ENCODE results near the gene THEM5. TPM values are rescaled to one million over a fixed set of nuclear protein-coding genes. Genes with fewer than 3 reads are reported as not detected.

THEM5 gene
- total and polyA plus RNA-seq, 10 of the 15 experiments (the other 5 are each of a cell fraction or from before 2014, with no cell fraction given) = 0.16 TPM; not detected in 9

DNA sequence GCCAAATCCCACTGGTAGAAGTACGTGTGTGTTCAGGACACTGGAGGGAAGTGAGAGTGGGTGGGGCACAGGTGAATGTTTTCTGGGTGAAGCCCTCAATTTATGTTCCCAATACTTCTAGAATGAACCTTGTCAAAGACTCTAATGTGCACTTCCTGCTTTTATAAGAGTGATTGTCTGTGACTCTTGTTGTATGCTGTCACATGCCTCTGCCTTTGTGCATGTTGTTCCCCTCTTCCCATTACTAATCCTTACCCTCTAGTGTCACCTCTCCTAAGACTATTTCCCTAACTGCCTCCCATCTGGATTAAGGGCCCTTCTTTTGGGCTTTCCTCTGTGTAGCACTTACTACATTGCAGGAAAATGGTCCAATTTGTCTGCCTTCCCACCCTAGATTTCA lies 45.7 kb downstream of the THEM5 start (continued):
- TF ChIP-seq, protein P1, sequence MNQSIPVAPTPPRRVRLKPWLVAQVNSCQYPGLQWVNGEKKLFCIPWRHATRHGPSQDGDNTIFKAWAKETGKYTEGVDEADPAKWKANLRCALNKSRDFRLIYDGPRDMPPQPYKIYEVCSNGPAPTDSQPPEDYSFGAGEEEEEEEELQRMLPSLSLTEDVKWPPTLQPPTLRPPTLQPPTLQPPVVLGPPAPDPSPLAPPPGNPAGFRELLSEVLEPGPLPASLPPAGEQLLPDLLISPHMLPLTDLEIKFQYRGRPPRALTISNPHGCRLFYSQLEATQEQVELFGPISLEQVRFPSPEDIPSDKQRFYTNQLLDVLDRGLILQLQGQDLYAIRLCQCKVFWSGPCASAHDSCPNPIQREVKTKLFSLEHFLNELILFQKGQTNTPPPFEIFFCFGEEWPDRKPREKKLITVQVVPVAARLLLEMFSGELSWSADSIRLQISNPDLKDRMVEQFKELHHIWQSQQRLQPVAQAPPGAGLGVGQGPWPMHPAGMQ (IDR thresholded peaks at IDR 0.05; ENCODE audit: borderline replicate concordance) = no peak
- TF ChIP-seq RCOR1 (conservative IDR thresholded peaks at IDR 0.05; ENCODE audit: low read depth, low read length) (no peak), SMAD5 (IDR thresholded peaks at IDR 0.05; ENCODE audit: low read depth) (no peak), SUZ12 (IDR thresholded peaks at IDR 0.05; ENCODE audit: unreplicated experiment) (no peak), ATF7 (IDR thresholded peaks at IDR 0.05; ENCODE audit: low read depth) (no peak)
- TF ChIP-seq, protein P2, sequence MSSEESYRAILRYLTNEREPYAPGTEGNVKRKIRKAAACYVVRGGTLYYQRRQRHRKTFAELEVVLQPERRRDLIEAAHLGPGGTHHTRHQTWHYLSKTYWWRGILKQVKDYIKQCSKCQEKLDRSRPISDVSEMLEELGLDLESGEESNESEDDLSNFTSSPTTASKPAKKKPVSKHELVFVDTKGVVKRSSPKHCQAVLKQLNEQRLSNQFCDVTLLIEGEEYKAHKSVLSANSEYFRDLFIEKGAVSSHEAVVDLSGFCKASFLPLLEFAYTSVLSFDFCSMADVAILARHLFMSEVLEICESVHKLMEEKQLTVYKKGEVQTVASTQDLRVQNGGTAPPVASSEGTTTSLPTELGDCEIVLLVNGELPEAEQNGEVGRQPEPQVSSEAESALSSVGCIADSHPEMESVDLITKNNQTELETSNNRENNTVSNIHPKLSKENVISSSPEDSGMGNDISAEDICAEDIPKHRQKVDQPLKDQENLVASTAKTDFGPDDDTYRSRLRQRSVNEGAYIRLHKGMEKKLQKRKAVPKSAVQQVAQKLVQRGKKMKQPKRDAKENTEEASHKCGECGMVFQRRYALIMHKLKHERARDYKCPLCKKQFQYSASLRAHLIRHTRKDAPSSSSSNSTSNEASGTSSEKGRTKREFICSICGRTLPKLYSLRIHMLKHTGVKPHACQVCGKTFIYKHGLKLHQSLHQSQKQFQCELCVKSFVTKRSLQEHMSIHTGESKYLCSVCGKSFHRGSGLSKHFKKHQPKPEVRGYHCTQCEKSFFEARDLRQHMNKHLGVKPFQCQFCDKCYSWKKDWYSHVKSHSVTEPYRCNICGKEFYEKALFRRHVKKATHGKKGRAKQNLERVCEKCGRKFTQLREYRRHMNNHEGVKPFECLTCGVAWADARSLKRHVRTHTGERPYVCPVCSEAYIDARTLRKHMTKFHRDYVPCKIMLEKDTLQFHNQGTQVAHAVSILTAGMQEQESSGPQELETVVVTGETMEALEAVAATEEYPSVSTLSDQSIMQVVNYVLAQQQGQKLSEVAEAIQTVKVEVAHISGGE (CRISPR knock-in tag; IDR thresholded peaks at IDR 0.05) = no peak

DNA sequence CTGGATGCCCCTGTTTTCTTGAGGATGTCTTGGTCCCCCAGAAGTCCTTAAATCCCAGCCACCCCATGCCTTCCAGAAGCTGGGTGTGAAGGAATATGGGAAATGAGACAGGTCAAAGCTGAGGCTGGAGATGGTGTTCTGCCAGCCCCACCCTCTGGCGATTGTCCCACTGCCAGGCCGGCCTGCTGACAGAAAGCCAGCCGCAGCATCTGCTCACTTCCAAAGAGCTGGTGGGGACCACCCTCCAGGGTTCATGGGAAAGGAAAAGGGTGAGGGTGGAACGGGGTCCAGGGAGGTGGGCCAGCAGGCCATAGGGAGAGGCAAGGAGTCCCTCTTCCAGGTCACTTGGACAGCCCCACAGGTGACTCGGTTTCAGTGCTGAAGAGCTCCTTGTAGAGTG lies 46.4 kb downstream of the THEM5 start:
- ChIA-PET CTCF (interaction anchor here (1.1 kb wide), 1 partner anchor 29 kb away, joined by 4 read pairs; no protein-coding TSS in a partner anchor), RAD21 (ENCODE audit: unreplicated experiment) (no interaction called here), POLR2A (no interaction called here), SMC1A (ENCODE audit: uncharacterized antibody, unreplicated experiment) (interaction anchor here (0.8 to 1.0 kb wide), 2 partner anchors 13 to 35 kb away, joined by 3 read pairs; no protein-coding TSS in a partner anchor)
- no TSS peak for BruUV-seq (replicated peaks)
- Histone ChIP-seq H3K79me2 (ENCODE audit: control insufficient read depth, insufficient read depth, low read length) (no peaks in the 10 kb centered on the region), H3K9me3 (replicated peaks; ENCODE audit: control insufficient read depth, insufficient read depth, low read length) (no peaks in the 10 kb centered on the region), H3K9ac (ENCODE audit: control insufficient read depth, insufficient read depth, low read length) (no peak overlapping the region), H3K4me2 (ENCODE audit: control insufficient read depth, insufficient read depth) (no peak overlapping the region), H2AFZ (ENCODE audit: control insufficient read depth, low read depth, low read length) (no peak overlapping the region), H3K27me3 (replicated peaks in 1 of 2; ENCODE audit: control insufficient read depth in 2 of 2, insufficient read depth in 2 of 2, low read length in 1 of 2) (peaks cover 0 to 5% of the 10 kb centered on the region in 2 experiments; a peak in 3 of 4 replicates), H3K4me1 (ENCODE audit: control insufficient read depth, insufficient read depth, low read length) (peaks cover 6% of the 10 kb centered on the region; the same call in 1 of the 2 replicates), H3K27ac (ENCODE audit: control insufficient read depth, insufficient read depth) (no peak overlapping the region), H4K20me1 (ENCODE audit: control insufficient read depth, insufficient read depth) (no peaks in the 10 kb centered on the region), H3K36me3 (ENCODE audit: control insufficient read depth in 2 of 2, insufficient read depth in 2 of 2, low read length in 1 of 2) (no peaks in the 10 kb centered on the region), H3K4me3 (no peak overlapping the region)
- ATAC-seq (no peak), FAIRE-seq (no peak), DNase-seq (ENCODE audit: low read depth, low spot score) (no peak)
- in situ Hi-C loops (cut with MboI) = no loop called here
- WGBS (ENCODE audit: insufficient coverage, insufficient replicate concordance, low lambda C conversion rate, missing lambda C conversion rate) = 55% methylated on average over 5 of the region's 5 CpGs
- intact Hi-C loops (cut with micrococcal nuclease; ENCODE audit: unreplicated experiment) = no loop called here
- no peak for TF ChIP-seq JUND (IDR thresholded peaks at IDR 0.05; ENCODE audit: low read depth, low read length)
- TF ChIP-seq YY1 (IDR thresholded peaks at IDR 0.05; ENCODE audit: low read depth, low read length) = no peak
- TF ChIP-seq ESRRA (IDR thresholded peaks at IDR 0.05; ENCODE audit: low read length) = no peak
- no peak for TF ChIP-seq SREBF2 (IDR thresholded peaks at IDR 0.05; ENCODE audit: low read length)
- TF ChIP-seq EGR1 (IDR thresholded peaks at IDR 0.05; ENCODE audit: borderline replicate concordance in 1 of 2, low read depth in 2 of 2, low read length in 2 of 2) = no peak
- no peak for TF ChIP-seq PML (IDR thresholded peaks at IDR 0.05; ENCODE audit: low read length)
- no peak for TF ChIP-seq ZNF217 (IDR thresholded peaks at IDR 0.05)
- no peak for TF ChIP-seq BHLHE40 (IDR thresholded peaks at IDR 0.05; ENCODE audit: borderline replicate concordance in 1 of 2, low read depth in 2 of 2, low read length in 1 of 2)
- TF ChIP-seq, protein P3, sequence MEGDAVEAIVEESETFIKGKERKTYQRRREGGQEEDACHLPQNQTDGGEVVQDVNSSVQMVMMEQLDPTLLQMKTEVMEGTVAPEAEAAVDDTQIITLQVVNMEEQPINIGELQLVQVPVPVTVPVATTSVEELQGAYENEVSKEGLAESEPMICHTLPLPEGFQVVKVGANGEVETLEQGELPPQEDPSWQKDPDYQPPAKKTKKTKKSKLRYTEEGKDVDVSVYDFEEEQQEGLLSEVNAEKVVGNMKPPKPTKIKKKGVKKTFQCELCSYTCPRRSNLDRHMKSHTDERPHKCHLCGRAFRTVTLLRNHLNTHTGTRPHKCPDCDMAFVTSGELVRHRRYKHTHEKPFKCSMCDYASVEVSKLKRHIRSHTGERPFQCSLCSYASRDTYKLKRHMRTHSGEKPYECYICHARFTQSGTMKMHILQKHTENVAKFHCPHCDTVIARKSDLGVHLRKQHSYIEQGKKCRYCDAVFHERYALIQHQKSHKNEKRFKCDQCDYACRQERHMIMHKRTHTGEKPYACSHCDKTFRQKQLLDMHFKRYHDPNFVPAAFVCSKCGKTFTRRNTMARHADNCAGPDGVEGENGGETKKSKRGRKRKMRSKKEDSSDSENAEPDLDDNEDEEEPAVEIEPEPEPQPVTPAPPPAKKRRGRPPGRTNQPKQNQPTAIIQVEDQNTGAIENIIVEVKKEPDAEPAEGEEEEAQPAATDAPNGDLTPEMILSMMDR (IDR thresholded peaks at IDR 0.05 in 2 of 3, conservative IDR thresholded peaks at IDR 0.05 in 1 of 3; ENCODE audit: control insufficient read depth in 2 of 3, extremely low read depth in 1 of 3, insufficient read depth in 1 of 3, low read depth in 3 of 3, low read length in 3 of 3) = no peak
- TF ChIP-seq, protein P4, sequence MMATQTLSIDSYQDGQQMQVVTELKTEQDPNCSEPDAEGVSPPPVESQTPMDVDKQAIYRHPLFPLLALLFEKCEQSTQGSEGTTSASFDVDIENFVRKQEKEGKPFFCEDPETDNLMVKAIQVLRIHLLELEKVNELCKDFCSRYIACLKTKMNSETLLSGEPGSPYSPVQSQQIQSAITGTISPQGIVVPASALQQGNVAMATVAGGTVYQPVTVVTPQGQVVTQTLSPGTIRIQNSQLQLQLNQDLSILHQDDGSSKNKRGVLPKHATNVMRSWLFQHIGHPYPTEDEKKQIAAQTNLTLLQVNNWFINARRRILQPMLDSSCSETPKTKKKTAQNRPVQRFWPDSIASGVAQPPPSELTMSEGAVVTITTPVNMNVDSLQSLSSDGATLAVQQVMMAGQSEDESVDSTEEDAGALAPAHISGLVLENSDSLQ (IDR thresholded peaks at IDR 0.05) = no peak

All from GM12878 (cell line).